Chondrocyte (in vitro differentiated cells): ENCODE results near the gene C2orf80. TPM values are rescaled to one million over a fixed set of nuclear protein-coding genes. Genes with fewer than 3 reads are reported as not detected.
A peak's percentile ranks its signal among the peaks of the same experiment; 100 is the strongest.

Experiments used
- DNase-seq: peaks from one replicate; pipeline ENCODE4 v3.0.0; 2021; ENCODE audit warnings: mixed read lengths, low spot score
- H3K27ac Mint-ChIP-seq: one replicate; pipeline ENCODE4 v1.8.0; 2021; ENCODE audit warnings: mild to moderate bottlenecking, moderate library complexity, mixed read lengths; ENCODE audit not compliant: unreplicated experiment
- H3K27me3 Mint-ChIP-seq: 2 replicates; pipeline ENCODE4 v1.8.0; 2021; ENCODE audit warnings: low read depth, mixed read lengths
- H3K36me3 Mint-ChIP-seq: 2 replicates; pipeline ENCODE4 v1.8.0; 2021; ENCODE audit warnings: low read depth, mixed read lengths
- H3K4me1 Mint-ChIP-seq: 2 replicates; pipeline ENCODE4 v1.8.0; 2021; ENCODE audit warnings: low read depth, mild to moderate bottlenecking, mixed read lengths
- H3K4me3 Mint-ChIP-seq: one replicate; pipeline ENCODE4 v1.8.0; 2021; ENCODE audit warnings: mild to moderate bottlenecking, moderate library complexity, mixed read lengths; ENCODE audit not compliant: unreplicated experiment
- H3K9me3 Mint-ChIP-seq: 2 replicates; pipeline ENCODE4 v1.8.0; 2021; ENCODE audit warnings: low read depth, mixed read lengths
- total RNA-seq: library from RNA; stranded (reverse); gene quantifications from 3 replicates; pipeline ENCODE4 v1.2.1, GENCODE V29; 2021
- TF ChIP-seq, protein P1 (sequence below): fragments of 200-600 bp; sonication (generic); IDR thresholded peaks from 2 replicates; pipeline ENCODE4 v1.5.0; 2021; ENCODE audit warnings: antibody characterized with exemption, mild to moderate bottlenecking, moderate library complexity

The C2orf80 gene
- total RNA-seq, 1 donor from 2014 or later = not detected

DNA sequence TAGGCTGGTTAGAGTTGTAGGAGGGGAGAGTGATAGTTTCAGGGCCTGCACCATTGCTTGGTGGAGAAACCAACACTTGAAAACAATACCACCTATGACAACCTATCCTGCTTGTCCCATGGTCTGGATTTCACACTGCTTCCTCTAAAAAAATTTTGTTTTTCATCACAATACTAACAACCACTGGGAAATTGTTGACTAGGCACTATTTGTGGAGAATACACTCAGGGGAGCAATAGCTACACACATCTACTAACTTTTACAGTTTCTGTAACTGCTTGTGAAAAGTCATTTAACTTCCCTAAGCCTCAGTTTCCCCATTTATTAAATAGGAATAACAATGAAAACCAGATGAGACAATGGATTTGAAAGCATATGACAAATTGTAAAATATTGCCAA is 39.7 kb downstream of the C2orf80 start:
- DNase-seq = no peak
- Mint-ChIP-seq H3K27me3 (peaks cover 9% of the 10 kb centered on the region), H3K4me1 (no peaks in the 10 kb centered on the region), H3K9me3 (peaks cover 12% of the 10 kb centered on the region), H3K27ac (no peak overlapping the region), H3K36me3 (no peaks in the 10 kb centered on the region), H3K4me3 (no peak overlapping the region)
- TF ChIP-seq, protein P1, sequence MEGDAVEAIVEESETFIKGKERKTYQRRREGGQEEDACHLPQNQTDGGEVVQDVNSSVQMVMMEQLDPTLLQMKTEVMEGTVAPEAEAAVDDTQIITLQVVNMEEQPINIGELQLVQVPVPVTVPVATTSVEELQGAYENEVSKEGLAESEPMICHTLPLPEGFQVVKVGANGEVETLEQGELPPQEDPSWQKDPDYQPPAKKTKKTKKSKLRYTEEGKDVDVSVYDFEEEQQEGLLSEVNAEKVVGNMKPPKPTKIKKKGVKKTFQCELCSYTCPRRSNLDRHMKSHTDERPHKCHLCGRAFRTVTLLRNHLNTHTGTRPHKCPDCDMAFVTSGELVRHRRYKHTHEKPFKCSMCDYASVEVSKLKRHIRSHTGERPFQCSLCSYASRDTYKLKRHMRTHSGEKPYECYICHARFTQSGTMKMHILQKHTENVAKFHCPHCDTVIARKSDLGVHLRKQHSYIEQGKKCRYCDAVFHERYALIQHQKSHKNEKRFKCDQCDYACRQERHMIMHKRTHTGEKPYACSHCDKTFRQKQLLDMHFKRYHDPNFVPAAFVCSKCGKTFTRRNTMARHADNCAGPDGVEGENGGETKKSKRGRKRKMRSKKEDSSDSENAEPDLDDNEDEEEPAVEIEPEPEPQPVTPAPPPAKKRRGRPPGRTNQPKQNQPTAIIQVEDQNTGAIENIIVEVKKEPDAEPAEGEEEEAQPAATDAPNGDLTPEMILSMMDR = no peak

- H3K4me3 Mint-ChIP-seq = no peak overlapping the region
- H3K36me3 Mint-ChIP-seq = no peaks in the 10 kb centered on the region
- no peaks in the 10 kb centered on the region for H3K4me1 Mint-ChIP-seq
- TF ChIP-seq, protein P1 = peak; percentile 47
- H3K27ac Mint-ChIP-seq = no peak overlapping the region
- peaks cover 12% of the 10 kb centered on the region for H3K9me3 Mint-ChIP-seq
- H3K27me3 Mint-ChIP-seq = peaks cover 9% of the 10 kb centered on the region
- DNase-seq = no peak
Measured at GRCh38 chr2:208148803-208149202, 41.0 kb downstream of the C2orf80 start.

DNA sequence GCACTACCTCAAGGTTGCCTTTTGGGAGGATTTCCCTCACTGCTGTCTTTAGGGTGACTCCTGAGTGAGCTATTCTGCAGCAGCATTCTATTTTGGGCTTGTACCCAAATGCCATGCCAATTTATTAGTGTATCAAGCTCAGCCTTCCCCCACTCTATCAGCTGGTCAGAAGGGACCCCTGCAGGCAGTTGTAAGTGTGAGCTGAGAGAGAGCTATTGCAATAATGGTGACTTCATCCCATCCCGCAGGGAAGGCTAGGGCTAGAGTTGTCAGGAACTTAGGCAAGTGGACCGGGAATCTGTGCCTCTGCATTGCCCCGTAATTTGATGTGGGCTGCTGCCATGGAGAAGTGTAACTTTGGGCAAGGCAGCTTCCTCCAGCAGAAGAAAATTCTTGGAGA is 42.1 kb downstream of the C2orf80 start:
- TF ChIP-seq, protein P1 = no peak
- Mint-ChIP-seq H3K27ac (no peak overlapping the region), H3K27me3 (peaks cover 6% of the 10 kb centered on the region), H3K4me1 (no peaks in the 10 kb centered on the region), H3K36me3 (no peaks in the 10 kb centered on the region), H3K9me3 (peaks cover 12% of the 10 kb centered on the region), H3K4me3 (no peak overlapping the region)
- no peak for DNase-seq

- Mint-ChIP-seq H3K36me3 (no peaks in the 10 kb centered on the region), H3K4me1 (peaks cover 3% of the 10 kb centered on the region), H3K27ac (no peak overlapping the region), H3K27me3 (peaks cover 6% of the 10 kb centered on the region), H3K9me3 (peaks cover 12% of the 10 kb centered on the region), H3K4me3 (no peak overlapping the region)
- no peak for DNase-seq
- TF ChIP-seq, protein P1 = no peak
Measured at GRCh38 chr2:208147008-208147407, 42.8 kb downstream of the C2orf80 start.

- Mint-ChIP-seq H3K4me1 (peaks cover 5% of the 10 kb centered on the region), H3K36me3 (no peaks in the 10 kb centered on the region), H3K4me3 (no peak within 1 kb of the TSS), H3K27ac (no peak within 1 kb of the TSS), H3K27me3 (peaks cover 6% of the 10 kb centered on the region), H3K9me3 (peaks cover 4% of the 10 kb centered on the region)
- TF ChIP-seq, protein P1 = no peak
- DNase-seq = no peak
Measured at GRCh38 chr2:208146006-208146405, 43.8 kb downstream of the C2orf80 start, which contains the start of gene CRYGB. CRYGB (minus strand) TSS chr2:208146158; CDS start chr2:208146120, 38 bp downstream.
